Neural cell (in vitro differentiated cells): ENCODE measurements around the gene CEP20. TPM values are rescaled to one million over a fixed set of nuclear protein-coding genes. Genes with fewer than 3 reads are reported as not detected.

Source experiments
- H2AFZ ChIP-seq: fragments of 200-600, 300-800 bp; sonication (generic), shearing (Covaris generic); 2 replicates; pipeline ENCODE4 v1.6.0; 2014; ENCODE audit warnings: low read depth, mild to moderate bottlenecking, antibody characterized with exemption, low read length, moderate library complexity
- H3F3A ChIP-seq: fragments of 200-600 bp; shearing (Covaris generic); 2 replicates; pipeline ENCODE4 v1.6.1; 2016; ENCODE audit warnings: mild to moderate bottlenecking, moderate library complexity, mixed read lengths, antibody characterized with exemption, low read length; ENCODE audit not compliant: insufficient read depth, poor library complexity, severe bottlenecking
- H3K27ac ChIP-seq: fragments of 200-600, 300-800 bp; sonication (generic), shearing (Covaris generic); 2 replicates; pipeline ENCODE4 v1.5.1; 2014; ENCODE audit warnings: mild to moderate bottlenecking, low read length, moderate library complexity
- H3K27me3 ChIP-seq: fragments of 300-800, 200-600 bp; sonication (generic), shearing (Covaris generic); 2 replicates; pipeline ENCODE4 v1.6.0; 2014; ENCODE audit warnings: mild to moderate bottlenecking, low read depth, low read length, moderate library complexity; ENCODE audit not compliant: insufficient read depth
- H3K36me3 ChIP-seq: fragments of 300-800, 200-600 bp; sonication (generic), shearing (Covaris generic); 2 replicates; pipeline ENCODE4 v1.5.1; 2014; ENCODE audit warnings: mild to moderate bottlenecking, antibody characterized with exemption, low read length, moderate library complexity; ENCODE audit not compliant: insufficient read depth
- H3K4me2 ChIP-seq: fragments of 300-800, 200-600 bp; sonication (generic), shearing (Covaris generic); 2 replicates; pipeline ENCODE4 v1.6.0; 2014; ENCODE audit warnings: mild to moderate bottlenecking, low read length
- H3K4me3 ChIP-seq: fragments of 300-800, 200-600 bp; sonication (generic), shearing (Covaris generic); 2 replicates; pipeline ENCODE4 v1.5.1; 2014; ENCODE audit warnings: mild to moderate bottlenecking, low read length, moderate library complexity
- H3K79me2 ChIP-seq: fragments of 200-600 bp; shearing (Covaris generic); replicated peaks from 2 replicates; pipeline ENCODE4 v1.6.0; 2014; ENCODE audit warnings: mild to moderate bottlenecking, low read length, moderate library complexity; ENCODE audit not compliant: insufficient read depth
- H3K9ac ChIP-seq: fragments of 300-800, 200-600 bp; sonication (generic), shearing (Covaris generic); 2 replicates; pipeline ENCODE4 v1.6.1; 2016; ENCODE audit warnings: mild to moderate bottlenecking, low read length, mixed read lengths
- H3K9me2 ChIP-seq: fragments of 200-600 bp; shearing (Covaris generic); 2 replicates; pipeline ENCODE4 v1.6.1; 2016; ENCODE audit warnings: mild to moderate bottlenecking, low read length, mixed read lengths; ENCODE audit not compliant: insufficient read depth
- H3K9me3 ChIP-seq: fragments of 200-600, 300-800 bp; sonication (generic), shearing (Covaris generic); 2 replicates; pipeline ENCODE4 v1.6.1; 2016; ENCODE audit warnings: mild to moderate bottlenecking, mixed run types, low read length, moderate library complexity, mixed read lengths
- H4K20me1 ChIP-seq: fragments of 200-600 bp; shearing (Covaris generic); 2 replicates; pipeline ENCODE4 v1.6.1; 2016; ENCODE audit warnings: mild to moderate bottlenecking, mixed run types; ENCODE audit not compliant: insufficient read depth
- CTCF ChIP-seq: fragments of 450-650 bp; IDR thresholded peaks from 2 replicates; pipeline ENCODE4 v1.5.1; 2014; ENCODE audit warnings: antibody characterized with exemption, mild to moderate bottlenecking, moderate library complexity; ENCODE audit not compliant: poor library complexity, severe bottlenecking
- EP300 ChIP-seq: fragments of 450-650 bp; conservative IDR thresholded peaks from 2 replicates; pipeline ENCODE4 v1.6.1; 2014; ENCODE audit warnings: antibody characterized with exemption, mild to moderate bottlenecking, moderate library complexity; ENCODE audit not compliant: poor library complexity, severe bottlenecking
- EZH2 ChIP-seq: fragments of 200-600, 300-800 bp; shearing (Covaris generic), sonication (generic); IDR thresholded peaks from 2 replicates; pipeline ENCODE4 v1.6.1; 2014; ENCODE audit warnings: antibody characterized with exemption, low read length, borderline replicate concordance, mild to moderate bottlenecking; ENCODE audit not compliant: insufficient read depth, poor library complexity, severe bottlenecking
- MXI1 ChIP-seq: fragments of 450-650 bp; conservative IDR thresholded peaks from 2 replicates; pipeline ENCODE4 v1.6.1; 2014; ENCODE audit warnings: antibody characterized with exemption, mild to moderate bottlenecking; ENCODE audit not compliant: poor library complexity, severe bottlenecking
- POLR2AphosphoS5 ChIP-seq: IDR thresholded peaks from 2 replicates; pipeline ENCODE4 v1.6.1; 2012
- RAD21 ChIP-seq: fragments of 450-650 bp; conservative IDR thresholded peaks from 2 replicates; pipeline ENCODE4 v1.6.1; 2014; ENCODE audit warnings: antibody characterized with exemption, mild to moderate bottlenecking, moderate library complexity
- REST ChIP-seq: IDR thresholded peaks from 2 replicates; pipeline ENCODE4 v1.6.1; 2012; ENCODE audit warnings: borderline replicate concordance
- SMC3 ChIP-seq: fragments of 450-650 bp; conservative IDR thresholded peaks from 2 replicates; pipeline ENCODE4 v1.6.1; 2014; ENCODE audit warnings: antibody characterized with exemption, mild to moderate bottlenecking, moderate library complexity; ENCODE audit not compliant: poor library complexity
- TAF1 ChIP-seq: IDR thresholded peaks from 2 replicates; pipeline ENCODE4 v1.6.1; 2012; ENCODE audit warnings: low read depth
- polyA plus RNA-seq: library from polyadenylated mRNA; depleted of rRNA; stranded (reverse); fragments of >200 nt; gene quantifications from 2 replicates; pipeline ENCODE4 v1.2.3, GENCODE V29; 2014

Gene CEP20
- polyA plus RNA-seq, 1 donor from 2014 or later, result 59.7 TPM

- H3K4me3 ChIP-seq, result no peak overlapping the region
- no peaks in the 10 kb centered on the region for H3K9me2 ChIP-seq
- TF ChIP-seq EP300 (no peak), POLR2AphosphoS5 (no peak), CTCF (no peak), SMC3 (no peak), EZH2 (no peak)
- H3K79me2 ChIP-seq, result no peaks in the 10 kb centered on the region
- H3K27ac ChIP-seq, result no peak overlapping the region
- no peaks in the 10 kb centered on the region for H3F3A ChIP-seq
- no peaks in the 10 kb centered on the region for H3K9me3 ChIP-seq
- H3K36me3 ChIP-seq, result no peaks in the 10 kb centered on the region
- no peak overlapping the region for H2AFZ ChIP-seq
- no peak overlapping the region for H3K9ac ChIP-seq
- H3K27me3 ChIP-seq, result no peaks in the 10 kb centered on the region
- no peaks in the 10 kb centered on the region for H4K20me1 ChIP-seq
- no peak overlapping the region for H3K4me2 ChIP-seq
These were observed 53.9 kb downstream of the CEP20 start for GRCh38 chr16:15834502-15834901.

- H3K27ac ChIP-seq, result no peak overlapping the region
- no peaks in the 10 kb centered on the region for H3K9me3 ChIP-seq
- no peaks in the 10 kb centered on the region for H3K27me3 ChIP-seq
- H3K4me2 ChIP-seq, result no peak overlapping the region
- no peak overlapping the region for H3K9ac ChIP-seq
- H3K4me3 ChIP-seq, result no peak overlapping the region
- H4K20me1 ChIP-seq, result no peaks in the 10 kb centered on the region
- no peak overlapping the region for H2AFZ ChIP-seq
- TF ChIP-seq POLR2AphosphoS5 (no peak), CTCF (no peak), SMC3 (no peak), REST (no peak), MXI1 (no peak), RAD21 (no peak), TAF1 (no peak), EP300 (no peak), EZH2 (no peak)
- H3F3A ChIP-seq, result no peaks in the 10 kb centered on the region
- H3K9me2 ChIP-seq, result no peaks in the 10 kb centered on the region
- no peaks in the 10 kb centered on the region for H3K36me3 ChIP-seq
- H3K79me2 ChIP-seq, result no peaks in the 10 kb centered on the region
These were observed 54.9 kb downstream of the CEP20 start for GRCh38 chr16:15833541-15833940.
